HG02571 (cell line): ENCODE measurements around the gene SWI5.
"Not testable (repeated sequence)": the region's sequence is repeated elsewhere in the genome, so short reads cannot be mapped to it uniquely, and the experiment has no call there.

Source experiments
- ATAC-seq: cut with Tn5 transposase; IDR thresholded peaks from one replicate; pipeline ENCODE4 v1.9.1; 2021; ENCODE audit warnings: mild to moderate bottlenecking, moderate library complexity; ENCODE audit not compliant: unreplicated experiment

The SWI5 gene

DNA sequence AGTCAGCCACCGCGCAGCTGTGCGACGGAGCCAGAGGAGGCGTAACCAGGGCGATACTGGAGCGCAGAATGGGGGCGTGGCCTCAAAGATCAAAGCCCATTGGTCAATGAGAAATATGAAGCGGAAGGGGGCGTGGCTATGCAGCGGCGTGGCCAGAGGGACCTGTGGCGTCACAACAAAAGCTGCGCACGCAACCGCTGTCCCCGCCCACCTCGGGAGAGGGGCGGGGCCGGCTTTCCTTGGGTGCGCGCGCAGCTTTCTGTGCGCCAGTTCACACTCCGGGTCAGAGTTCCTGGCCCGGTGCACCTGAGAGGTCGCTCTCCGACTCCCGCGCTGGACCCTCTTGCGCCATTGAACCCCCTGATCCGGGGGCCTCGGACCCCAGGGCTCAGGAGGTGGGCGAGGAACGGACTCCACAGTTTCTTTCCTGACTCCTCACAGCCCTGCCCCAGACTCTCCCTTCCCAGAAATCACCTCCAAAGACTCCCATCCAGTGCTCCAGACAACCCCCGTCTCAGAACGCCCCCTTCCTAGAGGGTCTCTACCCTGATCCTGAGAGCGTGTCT lies at the start of gene SWI5:
SWI5 (plus strand) TSS at position 269 of the 566 bp plus-strand sequence.
- ATAC-seq, result peak; percentile 93

DNA sequence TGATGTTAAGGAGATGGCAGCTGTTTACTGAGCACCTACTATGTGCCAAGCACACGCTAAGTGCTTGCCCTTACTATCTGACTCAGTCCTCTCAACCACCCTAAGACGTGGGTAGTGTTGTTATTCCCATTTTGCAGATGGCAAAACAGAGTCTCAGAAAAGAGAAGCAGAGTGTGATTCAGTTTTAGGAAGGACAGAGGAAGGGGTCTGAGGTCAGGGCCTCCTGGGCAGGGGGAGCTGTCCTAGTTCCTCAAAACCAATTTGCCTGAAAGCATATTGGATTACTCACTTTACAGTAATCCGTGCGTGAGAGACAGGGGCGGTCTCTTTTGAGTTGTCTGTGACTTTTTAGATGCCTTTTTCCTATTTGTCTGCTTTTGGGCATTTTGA lies 49.7 kb upstream of the SWI5 start:
- no peak for ATAC-seq

DNA sequence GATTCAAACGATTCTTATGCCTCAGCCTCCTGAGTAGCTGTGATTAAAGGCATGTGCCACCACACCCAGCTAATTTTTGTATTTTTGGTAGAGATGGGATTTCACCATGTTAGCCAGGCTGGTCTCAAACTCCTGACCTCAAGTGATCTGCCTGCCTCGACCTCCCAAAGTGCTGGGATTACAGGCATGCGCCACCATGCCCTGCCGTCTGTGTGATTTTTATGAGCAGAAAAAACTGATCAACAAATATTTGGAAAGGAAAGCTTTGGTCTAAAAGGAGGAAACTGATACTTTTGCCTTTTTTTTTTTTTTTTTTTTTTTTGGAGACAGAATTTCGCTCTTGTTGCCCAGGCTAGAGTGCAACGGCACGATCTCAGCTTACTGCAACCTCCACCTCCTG lies 45.2 kb upstream of the SWI5 start:
- ATAC-seq, result not testable (repeated sequence)

DNA sequence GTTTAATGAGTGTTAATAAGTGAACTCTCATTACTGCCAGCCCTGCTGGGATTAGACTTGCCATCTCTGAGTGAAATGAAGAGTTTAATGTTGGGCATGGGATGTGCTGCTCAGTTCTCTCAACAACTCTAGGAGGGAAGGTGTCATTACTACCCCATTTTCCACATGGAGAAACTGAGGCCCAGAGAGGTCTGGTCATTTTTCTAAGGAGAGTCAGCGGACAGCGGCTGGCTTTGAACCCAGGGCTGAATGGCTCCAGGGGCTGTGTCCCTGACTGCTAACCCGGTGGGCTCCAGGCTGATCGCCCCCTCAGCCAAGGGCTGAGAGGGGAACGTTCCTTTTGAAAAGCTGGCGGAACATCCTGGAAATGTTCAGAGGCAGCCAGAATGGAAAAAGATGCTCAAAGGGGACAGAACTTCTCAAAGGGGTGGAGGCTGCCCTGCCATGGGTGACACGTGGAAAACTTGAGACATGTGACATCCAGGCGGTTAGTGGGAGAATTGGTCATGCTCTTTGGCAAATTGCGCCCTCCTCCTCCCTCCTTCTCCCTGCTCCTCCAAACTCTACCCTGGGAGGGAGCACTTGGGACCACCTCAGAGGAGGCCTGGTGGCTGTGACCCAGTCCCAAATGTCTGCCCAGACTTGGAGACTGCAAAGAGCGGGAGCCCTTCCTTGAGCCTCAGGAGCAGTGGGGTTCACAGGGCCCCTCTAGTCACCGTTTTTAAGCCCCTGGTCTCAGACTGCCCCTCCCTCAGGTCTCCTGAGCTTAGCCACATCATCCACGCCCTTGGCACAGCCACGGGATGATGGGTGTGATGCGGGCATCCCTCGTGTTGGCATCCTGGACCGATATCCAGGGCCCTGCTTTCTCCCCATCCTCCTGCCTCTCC lies 44.2 kb upstream of the SWI5 start:
- no peak for ATAC-seq

DNA sequence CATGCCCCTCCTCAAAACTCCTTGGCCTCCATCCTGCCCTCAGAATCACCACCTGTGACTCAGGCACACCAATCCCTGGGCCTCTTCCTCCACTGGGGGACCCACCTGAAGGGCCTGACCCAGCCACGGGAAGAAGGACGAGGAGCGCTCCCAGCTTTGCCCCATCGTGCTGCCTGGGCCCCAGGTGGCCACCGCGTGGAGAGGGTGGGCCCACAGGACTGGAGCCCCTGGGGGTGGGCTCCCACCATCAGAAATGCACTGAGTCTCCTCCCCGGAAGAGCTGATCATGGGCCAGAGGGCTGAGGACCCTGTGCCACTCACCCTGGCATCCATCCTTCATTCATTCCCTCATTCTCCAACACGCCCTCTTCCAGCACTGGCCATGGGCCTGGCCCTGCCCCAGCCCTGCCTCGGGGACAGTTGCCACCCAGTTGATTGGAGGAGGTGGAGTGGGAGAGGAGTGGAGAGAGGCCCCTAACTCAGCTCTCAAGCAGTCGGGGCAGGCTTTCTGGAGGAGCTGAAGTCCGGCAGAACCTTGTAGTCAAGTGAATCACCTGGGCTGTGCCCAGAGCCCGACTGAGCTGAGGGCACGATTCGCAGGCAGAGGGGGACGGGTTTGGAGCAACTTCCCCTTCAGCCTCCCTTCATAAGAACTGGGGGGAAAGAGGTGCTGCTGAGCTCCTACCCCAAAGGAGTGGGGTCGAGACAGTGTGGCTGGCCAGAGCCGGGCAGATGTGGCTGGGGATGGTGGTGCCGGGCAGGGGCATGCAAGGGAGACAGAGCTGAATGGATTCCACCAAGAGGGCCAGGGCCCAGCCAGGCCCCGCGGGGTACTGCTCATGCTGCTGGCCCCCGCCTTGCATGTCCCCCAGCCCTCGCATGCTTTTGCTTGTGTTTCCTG lies 43.3 kb upstream of the SWI5 start:
- no peak for ATAC-seq

DNA sequence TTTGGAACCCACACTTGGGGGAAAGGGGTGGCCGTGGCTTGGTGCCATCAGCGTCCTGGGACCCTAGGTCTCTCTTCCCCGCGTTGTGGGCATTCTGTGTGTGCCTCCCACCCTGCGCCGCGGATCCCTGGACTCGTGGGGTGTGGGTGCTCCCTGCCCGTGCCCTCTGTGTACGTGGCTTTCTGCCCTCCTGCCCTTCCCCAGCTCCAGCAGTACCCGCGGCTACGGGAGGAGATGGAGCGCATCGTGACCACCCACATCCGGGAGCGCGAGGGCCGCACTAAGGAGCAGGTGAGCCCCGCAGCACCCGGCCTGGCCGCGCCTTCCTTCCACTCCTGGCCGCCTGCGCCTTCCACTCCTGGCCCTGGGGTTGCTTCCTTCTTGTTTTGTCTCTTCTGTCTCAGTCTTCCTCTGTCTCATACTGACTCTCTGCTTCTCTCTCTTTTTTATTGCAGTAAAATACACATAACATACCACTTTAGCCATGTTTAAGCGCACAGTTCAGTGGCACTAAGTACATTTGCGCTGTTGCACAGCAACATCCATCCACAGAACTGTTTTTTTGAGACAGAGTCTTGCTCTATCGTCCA lies 42.2 kb upstream of the SWI5 start:
- no peak for ATAC-seq

DNA sequence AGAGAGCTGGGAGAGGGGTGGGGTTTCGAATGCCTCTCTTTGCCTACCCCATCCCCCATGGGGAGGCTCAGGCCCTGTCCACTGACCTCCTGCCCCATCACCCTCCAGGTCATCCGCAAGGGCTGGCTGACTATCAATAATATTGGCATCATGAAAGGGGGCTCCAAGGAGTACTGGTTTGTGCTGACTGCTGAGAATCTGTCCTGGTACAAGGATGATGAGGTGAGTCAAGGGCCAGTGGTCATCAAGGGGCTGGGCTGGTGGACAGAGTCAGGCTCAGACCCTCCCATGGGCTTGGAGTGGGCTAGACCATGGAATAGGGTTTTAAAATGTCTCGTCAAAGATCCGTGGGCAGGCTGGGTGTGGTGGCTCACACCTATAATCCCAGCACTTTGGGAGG lies 34.0 kb upstream of the SWI5 start:
- ATAC-seq, result no peak

DNA sequence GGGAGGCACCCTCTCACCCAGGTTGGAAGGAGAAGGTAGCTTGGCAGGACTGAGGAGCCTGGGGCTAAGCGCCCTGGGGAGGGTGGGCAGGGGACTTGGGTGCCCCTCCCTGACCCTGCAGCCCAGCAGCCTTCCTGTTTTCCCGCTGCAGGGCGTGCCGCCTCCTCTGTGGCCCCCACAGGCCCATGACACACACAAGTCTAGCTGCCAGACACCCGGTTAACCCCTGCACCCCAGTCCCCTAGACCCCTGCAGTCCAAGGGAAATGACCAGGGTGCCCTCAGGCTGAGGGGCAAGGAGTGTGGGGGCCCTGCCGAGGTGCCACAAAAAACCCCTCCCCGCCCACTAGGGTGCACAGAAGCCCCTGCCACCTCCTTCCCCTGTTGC lies 33.3 kb upstream of the SWI5 start:
- no peak for ATAC-seq

DNA sequence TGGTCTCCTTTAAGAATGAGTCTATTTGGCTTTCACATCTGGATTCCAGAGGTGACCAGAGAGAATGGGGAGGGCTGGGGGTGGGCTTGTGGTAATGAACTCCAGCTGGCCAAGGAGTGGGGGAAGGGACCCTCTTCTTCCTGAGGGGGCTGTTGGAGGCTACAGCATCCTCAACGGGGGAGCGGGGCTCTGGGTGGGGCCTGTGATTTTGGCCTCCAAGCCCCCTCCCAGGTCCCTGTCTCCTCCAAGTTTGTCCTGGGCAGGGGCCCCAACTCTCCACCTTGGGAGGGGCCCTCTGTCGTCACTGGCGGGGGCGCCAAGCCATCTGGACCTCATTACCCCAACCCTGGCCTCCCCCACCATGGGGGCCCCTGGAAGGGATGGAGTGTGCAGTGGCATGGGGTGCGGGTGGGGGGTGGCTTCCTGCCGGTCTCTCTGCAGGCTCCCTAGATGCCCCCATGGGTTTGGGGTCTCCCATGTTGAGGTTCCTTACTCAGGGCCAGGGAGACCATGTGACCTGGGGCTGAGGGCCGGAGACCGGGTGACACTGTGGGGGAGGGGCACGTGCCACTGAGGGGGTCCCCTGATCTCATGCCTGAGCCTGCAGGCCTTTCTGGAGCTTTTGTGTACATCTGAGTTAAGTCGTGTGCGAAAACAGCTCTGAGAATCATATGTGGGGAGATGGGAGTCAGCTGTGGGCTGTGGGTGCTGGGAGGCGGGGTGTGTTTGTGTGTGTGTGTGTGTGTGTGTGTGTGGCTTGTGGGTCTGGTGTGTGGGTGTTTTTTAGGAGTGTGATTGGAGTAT lies 32.7 kb upstream of the SWI5 start:
- no peak for ATAC-seq

DNA sequence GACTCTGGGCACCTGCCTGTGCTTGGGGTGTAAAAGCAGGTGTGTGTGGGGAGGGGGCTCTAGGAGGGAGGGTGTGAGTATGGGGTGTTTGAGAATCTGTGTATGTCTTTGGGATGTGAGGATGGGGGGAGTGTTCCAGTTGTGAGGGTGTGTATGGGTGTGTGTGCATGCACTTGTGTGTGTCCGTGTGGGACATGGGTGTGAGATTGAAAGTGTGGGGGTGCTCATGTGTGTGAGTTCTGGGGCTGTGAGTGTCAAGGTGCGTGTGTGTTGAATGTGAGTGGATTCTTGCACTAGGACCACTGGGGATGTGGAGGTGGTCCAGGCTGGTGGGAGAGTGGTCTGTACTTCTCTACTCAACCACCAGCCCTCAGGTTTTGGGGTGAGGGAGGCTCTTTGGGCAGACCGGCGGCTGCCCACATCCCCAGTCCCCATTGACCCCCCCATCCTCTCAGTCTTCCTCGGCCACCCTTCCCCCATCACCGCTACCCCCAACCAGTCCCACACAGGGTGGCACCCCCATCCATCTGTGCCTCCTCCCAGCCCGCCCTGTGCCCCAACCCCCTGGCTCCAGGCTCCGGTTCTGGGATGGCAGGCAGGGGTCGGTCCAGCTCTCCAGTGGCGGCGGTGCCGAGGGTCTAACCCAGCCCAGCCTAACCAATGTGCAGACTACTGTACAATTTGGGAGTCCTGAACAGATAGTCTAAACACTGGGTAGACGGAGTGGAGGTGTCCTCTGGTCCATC lies 31.8 kb upstream of the SWI5 start:
- no peak for ATAC-seq

DNA sequence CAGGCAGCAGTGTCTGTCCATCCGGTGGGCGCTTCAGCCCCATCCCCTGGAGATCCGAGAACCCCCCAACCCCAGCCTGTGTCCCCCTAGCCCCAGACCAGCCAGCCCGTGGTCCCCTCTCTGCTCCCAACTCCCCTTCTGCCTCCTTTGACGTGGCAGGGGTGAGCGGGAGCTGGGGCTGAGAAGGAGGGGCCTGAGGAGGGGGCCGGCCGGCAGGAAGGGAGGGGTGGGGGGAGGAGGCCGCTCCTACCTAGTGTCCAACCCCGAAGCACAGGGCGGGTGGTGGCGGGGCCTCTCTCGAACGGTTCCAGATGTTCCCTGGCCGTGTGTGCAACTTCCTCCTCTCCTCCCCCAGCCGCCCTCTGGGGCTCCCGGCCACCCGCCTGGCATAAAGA lies 31.2 kb upstream of the SWI5 start:
- no peak for ATAC-seq

DNA sequence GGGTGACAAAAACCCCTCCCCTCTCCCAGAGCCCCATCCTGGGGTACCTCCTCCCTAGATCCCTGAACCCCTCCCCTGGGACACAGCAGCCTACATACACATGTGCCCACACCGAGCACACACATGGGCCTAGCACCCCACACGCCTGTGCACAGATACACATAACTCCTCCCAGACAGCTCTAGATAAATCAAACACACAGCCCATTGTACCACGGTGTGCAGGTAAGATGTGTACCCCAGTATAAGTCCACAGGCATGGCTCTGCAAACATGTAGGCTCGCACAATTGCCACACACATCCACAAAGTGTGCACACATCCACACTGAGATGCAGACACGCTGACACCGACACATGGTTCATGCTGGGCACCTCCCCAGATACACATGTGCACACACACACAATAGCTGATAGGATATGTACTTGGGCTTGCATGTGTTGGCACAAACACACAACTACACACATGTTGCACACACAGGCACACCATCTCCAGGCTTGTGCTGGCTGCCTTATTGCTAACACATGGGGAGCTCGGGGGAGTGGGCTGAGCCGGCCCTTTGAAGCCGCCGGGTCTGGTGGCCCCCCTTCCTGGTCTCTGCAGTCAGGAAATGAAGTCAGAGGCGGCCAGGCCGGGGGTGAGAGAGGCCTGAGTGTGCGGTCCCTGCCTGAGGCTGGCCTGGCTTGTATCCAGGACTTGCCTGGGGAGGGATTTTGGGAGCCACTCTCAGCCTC lies 30.5 kb upstream of the SWI5 start:
- ATAC-seq, result no peak

DNA sequence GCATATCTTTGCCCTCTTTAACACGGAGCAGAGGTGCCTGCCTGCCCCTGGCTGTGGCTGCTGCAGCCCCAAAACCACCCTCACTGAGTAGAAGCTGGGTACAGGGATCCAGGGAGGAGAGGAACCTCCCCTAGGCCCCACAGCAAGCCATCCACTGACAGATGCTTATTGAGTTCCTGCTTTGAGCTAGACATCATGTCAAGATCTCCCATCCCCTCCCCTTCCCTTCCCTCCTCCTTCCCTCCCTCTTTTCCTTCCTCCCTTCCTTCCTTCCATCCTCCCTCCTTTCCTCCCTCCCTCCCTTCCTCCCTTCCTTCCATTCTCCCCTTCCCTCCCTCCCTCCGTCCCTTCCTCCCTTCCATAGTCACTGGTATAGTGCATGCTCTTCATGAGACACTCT lies 29.6 kb upstream of the SWI5 start:
- ATAC-seq, result no peak

DNA sequence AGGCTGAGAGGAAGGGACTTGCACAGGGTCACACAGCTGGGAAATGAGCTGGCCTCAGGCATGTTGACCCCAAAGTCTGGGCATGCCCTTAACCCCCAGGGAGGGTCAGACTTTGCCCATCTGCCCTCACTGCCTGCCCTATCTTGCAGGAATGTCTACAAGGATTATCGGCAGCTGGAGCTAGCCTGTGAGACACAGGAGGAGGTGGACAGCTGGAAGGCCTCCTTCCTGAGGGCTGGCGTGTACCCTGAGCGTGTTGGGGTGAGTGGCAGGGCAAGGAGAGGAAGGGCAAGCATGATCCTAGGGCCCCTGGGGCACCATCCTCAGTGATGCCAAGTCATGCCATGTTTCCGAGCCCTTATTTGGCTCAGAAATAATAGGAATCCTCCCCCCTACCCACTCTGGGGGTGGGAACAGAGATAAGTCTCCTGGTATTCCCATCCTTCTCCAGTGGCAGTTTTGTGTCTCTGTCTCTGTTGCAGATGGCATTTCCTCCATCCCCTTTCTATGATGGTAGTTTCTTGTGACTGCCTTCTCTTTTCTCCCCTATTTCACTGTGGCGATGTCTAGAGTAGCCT lies 28.8 kb upstream of the SWI5 start:
- no peak for ATAC-seq

DNA sequence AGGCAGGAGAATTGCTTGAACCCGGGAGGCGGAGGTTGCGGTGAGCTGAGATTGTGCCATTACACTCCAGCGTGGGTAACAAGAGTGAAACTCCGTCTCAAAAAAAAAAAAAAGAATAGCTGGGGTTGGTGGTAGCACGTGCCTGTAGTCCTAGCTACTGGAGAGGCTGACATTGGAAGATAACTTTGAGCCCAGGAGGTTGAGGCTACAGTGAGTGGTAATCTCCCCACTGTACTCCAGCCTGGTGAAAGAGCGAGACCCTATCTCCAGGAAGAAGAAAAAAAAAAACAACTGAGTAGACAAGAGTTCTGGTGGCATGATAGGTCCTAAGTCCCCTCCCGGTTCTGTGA lies 26.5 kb upstream of the SWI5 start:
- no peak for ATAC-seq

DNA sequence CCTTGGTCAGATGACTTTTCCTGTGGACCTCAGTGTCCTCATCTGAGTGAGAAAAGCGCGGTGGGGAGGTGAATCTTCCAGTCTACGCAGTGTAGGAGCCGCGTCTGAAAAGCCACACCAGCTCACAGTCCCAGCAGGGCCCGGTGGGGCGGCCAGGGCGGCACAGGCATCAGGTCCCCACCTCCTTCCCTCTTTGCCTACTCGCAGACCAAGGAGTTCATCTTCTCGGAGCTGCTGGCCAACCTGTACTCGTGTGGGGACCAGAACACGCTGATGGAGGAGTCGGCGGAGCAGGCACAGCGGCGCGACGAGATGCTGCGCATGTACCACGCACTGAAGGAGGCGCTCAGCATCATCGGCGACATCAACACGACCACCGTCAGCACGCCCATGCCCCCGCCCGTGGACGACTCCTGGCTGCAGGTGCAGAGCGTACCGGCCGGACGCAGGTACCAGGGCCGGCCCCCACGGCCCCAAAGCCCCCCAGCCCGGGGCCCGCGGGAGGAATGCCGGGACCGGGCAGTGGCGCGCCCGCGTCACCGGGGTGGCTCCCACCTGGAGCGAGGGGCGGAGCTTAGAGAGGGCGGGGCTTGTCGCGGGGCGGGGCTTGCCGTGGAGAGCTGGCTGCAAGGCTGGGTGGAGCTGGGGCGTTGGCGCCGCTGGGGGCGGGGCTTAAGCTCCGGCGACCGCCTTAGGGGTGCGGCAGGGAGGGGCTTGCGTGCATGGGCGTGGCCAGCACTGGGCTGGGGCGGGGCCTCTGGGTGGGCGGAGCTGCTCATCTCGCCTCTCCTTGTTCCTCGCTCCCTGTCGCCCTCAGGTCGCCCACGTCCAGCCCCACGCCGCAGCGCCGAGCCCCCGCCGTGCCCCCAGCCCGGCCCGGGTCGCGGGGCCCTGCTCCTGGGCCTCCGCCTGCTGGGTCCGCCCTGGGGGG lies 25.9 kb upstream of the SWI5 start:
- peak; percentile 77 for ATAC-seq

DNA sequence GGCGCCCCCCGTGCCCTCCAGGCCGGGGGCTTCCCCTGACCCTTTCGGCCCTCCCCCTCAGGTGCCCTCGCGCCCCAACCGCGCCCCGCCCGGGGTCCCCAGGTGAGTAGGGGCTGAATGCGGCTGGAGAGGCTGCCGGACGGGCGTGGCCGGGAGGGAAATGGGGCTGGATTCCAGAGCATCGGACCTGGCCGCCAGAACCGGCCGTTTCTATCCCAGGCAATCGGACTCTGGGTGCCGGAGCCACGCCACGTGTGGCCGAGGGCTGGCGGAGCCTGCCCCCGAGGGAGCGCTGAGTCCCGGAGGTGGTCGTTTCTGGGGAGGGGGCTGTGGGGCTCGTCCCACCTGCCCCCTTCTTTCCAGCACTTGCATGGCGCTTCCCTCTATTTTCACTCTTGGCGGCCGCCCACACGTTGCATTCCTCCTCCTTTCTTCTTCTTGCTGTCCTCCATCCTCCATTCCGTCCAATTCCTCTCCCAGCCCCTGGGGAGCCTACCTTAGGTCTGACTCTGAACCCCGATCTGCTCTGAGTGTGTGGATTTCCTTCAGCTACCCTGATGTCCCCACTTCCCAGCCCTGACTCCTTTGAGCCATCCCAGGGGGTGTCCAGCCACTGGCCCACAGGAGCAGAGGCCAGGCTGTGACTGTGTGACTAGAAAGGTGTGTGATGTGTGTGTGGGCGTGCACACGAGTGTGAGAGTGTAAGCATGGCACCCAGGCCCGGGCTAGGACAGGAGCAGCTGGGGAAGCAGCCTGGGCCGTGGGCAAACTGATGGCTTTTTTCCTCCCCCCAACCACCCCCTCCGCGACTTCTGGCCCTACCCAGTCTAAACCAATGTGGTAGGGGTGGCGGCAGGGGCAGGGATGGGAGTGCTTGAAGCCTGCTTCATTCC lies 25.0 kb upstream of the SWI5 start:
- ATAC-seq, result no peak
